PC-9 (cell line): Measurements from ENCODE around the gene FGD6. TPM values are rescaled to one million over a fixed set of nuclear protein-coding genes. Genes with fewer than 3 reads are reported as not detected.
A peak's percentile ranks its signal among the peaks of the same experiment; 100 is the strongest.

Experiments used
- BruUV-seq: library from RNA; stranded (reverse); fragments of 400-500 nt; replicated peaks from 2 replicates; lab custom pipeline; 2021; lab: Mats Ljungman, UMichigan
- CTCF ChIA-PET: fragments of 300-600 bp; sonication (Branson Sonifier 250); formaldehyde crosslinking; loops from one replicate; lab custom pipeline; 2022; ENCODE audit warnings: antibody characterized with exemption; lab: Charles Lee
- POLR2A ChIA-PET: fragments of 300-600 bp; sonication (Branson Sonifier 250); formaldehyde crosslinking; loops from one replicate; lab custom pipeline; 2022; ENCODE audit warnings: antibody characterized with exemption; ENCODE audit not compliant: unreplicated experiment; lab: Charles Lee
- DNase-seq, 2 experiments: peaks; one replicate each; pipeline versions ENCODE4 v3.0.0 to v3.0.0-alpha.2; 2015 to 2022; ENCODE audit warnings: mixed read lengths in 1 of 2
- H2AFZ ChIP-seq: fragments of 200-600 bp; sonication (generic); 2 replicates; pipeline ENCODE4 v1.8.1; 2017; ENCODE audit warnings: antibody characterized with exemption
- H3F3A ChIP-seq: fragments of 200-600 bp; sonication (generic); 2 replicates; pipeline ENCODE4 v1.8.1; 2017; ENCODE audit warnings: antibody characterized with exemption, mild to moderate bottlenecking, low read depth; ENCODE audit not compliant: insufficient read depth
- H3K27ac ChIP-seq: fragments of 200-600 bp; sonication (generic); 2 replicates; pipeline ENCODE4 v1.6.1; 2016; ENCODE audit warnings: mixed run types
- H3K27me3 ChIP-seq: fragments of 200-600 bp; sonication (generic); 2 replicates; pipeline ENCODE4 v1.6.1; 2016; ENCODE audit warnings: low read depth, mixed run types; ENCODE audit not compliant: insufficient read depth
- H3K36me3 ChIP-seq: fragments of 200-600 bp; sonication (generic); 2 replicates; pipeline ENCODE4 v1.6.1; 2016; ENCODE audit warnings: low read depth, mixed run types
- H3K4me1 ChIP-seq: fragments of 200-600 bp; sonication (generic); replicated peaks from 2 replicates; pipeline ENCODE4 v1.6.1; 2016; ENCODE audit warnings: mixed run types; ENCODE audit not compliant: insufficient read depth
- H3K4me2 ChIP-seq: fragments of 200-600 bp; sonication (generic); 2 replicates; pipeline ENCODE4 v1.6.1; 2017; ENCODE audit warnings: mixed run types
- H3K4me3 ChIP-seq: fragments of 200-600 bp; sonication (generic); 2 replicates; pipeline ENCODE4 v1.6.1; 2016; ENCODE audit warnings: mixed run types
- H3K79me2 ChIP-seq: fragments of 200-600 bp; sonication (generic); 2 replicates; pipeline ENCODE4 v1.6.1; 2017; ENCODE audit warnings: low read depth, mixed run types
- H3K9me2 ChIP-seq: fragments of 200-600 bp; sonication (generic); 2 replicates; pipeline ENCODE4 v1.8.1; 2017; ENCODE audit warnings: mild to moderate bottlenecking; ENCODE audit not compliant: insufficient read depth
- H3K9me3 ChIP-seq: fragments of 200-600 bp; sonication (generic); 2 replicates; pipeline ENCODE4 v1.8.1; 2016; ENCODE audit warnings: low read depth; ENCODE audit not compliant: insufficient read depth
- H4K20me1 ChIP-seq: fragments of 200-600 bp; sonication (generic); 2 replicates; pipeline ENCODE4 v1.8.1; 2017; ENCODE audit not compliant: insufficient read depth
- CTCF ChIP-seq: fragments of 200-600 bp; sonication (generic); conservative IDR thresholded peaks from 2 replicates; pipeline ENCODE4 v1.6.1; 2017; ENCODE audit warnings: mixed run types, antibody characterized with exemption, mild to moderate bottlenecking, moderate library complexity
- EZH2 ChIP-seq: fragments of 200-600 bp; sonication (generic); IDR thresholded peaks from 2 replicates; pipeline ENCODE4 v1.8.0; 2017; ENCODE audit warnings: antibody characterized with exemption, low read depth
- intact Hi-C: fragments of 100-400 bp; cut with micrococcal nuclease; formaldehyde crosslinking; loops from one replicate; pipeline ENCODE4 v1.10.0; 2022; ENCODE audit not compliant: unreplicated experiment
- total RNA-seq: library from RNA; stranded (reverse); gene quantifications from 2 replicates; pipeline ENCODE4 v1.2.3, GENCODE V29; 2021

Gene FGD6
- total RNA-seq, 1 experiment from 2014 or later, result 22.0 TPM

- POLR2A ChIA-PET, result interaction anchor here (0.6 to 1.0 kb wide), 3 partner anchors 12 to 101 kb away, joined by 3 to 4 read pairs (median 3); partner anchors contain the start of genes FGD6 and VEZT
- no peaks in the 10 kb centered on the region for H3K9me2 ChIP-seq
- peaks cover 79% of the 10 kb centered on the region for H3K79me2 ChIP-seq
- H3K4me2 ChIP-seq, result peak overlapping the region; percentile 83
- H4K20me1 ChIP-seq, result no peaks in the 10 kb centered on the region
- CTCF ChIA-PET, result interaction anchor here (0.5 to 0.7 kb wide), 2 partner anchors 10 to 40 kb away, joined by 6 to 7 read pairs; no protein-coding TSS in a partner anchor
- TF ChIP-seq CTCF (no peak), EZH2 (no peak)
- peaks cover 66% of the 10 kb centered on the region for H3K4me1 ChIP-seq
- intact Hi-C loops, result no loop called here
- H3K9me3 ChIP-seq, result no peaks in the 10 kb centered on the region
- peaks cover 8% of the 10 kb centered on the region; the same call in 1 of the 2 replicates for H3K36me3 ChIP-seq
- H3F3A ChIP-seq, result peaks cover 50% of the 10 kb centered on the region
- H3K4me3 ChIP-seq, result peak overlapping the region; percentile 16; the same call in 1 of the 2 replicates
- H2AFZ ChIP-seq, result no peak overlapping the region
- peak overlapping the region; percentile 98 for H3K27ac ChIP-seq
- no TSS peak for BruUV-seq
- H3K27me3 ChIP-seq, result no peaks in the 10 kb centered on the region
- DNase-seq, result peak; percentile 55 to 89
Measured at GRCh38 chr12:95205685-95206084, 11.6 kb downstream of the FGD6 start.

GRCh38 chr12:95205016-95205624, 12.1 kb downstream of the FGD6 start:
- H3K27me3 ChIP-seq, result no peaks in the 10 kb centered on the region
- no peaks in the 10 kb centered on the region for H3K9me2 ChIP-seq
- peaks cover 79% of the 10 kb centered on the region for H3K79me2 ChIP-seq
- ChIA-PET POLR2A (interaction anchor here (0.6 to 1.0 kb wide), 5 partner anchors 12 to 535 kb away, joined by 4 to 7 read pairs (median 5); partner anchors contain the start of genes FGD6, NDUFA12 and VEZT), CTCF (interaction anchor here (0.6 to 0.7 kb wide), 2 partner anchors 25 to 611 kb away, joined by 3 to 4 read pairs; no protein-coding TSS in a partner anchor)
- peaks cover 8% of the 10 kb centered on the region; the same call in 1 of the 2 replicates for H3K36me3 ChIP-seq
- DNase-seq, result no peak
- peak overlapping the region; percentile 83 for H3K4me2 ChIP-seq
- TF ChIP-seq EZH2, result no peak
- TF ChIP-seq CTCF, result no peak
- intact Hi-C loops, result no loop called here
- TSS peak; percentile 78 for BruUV-seq
- peaks cover 72% of the 10 kb centered on the region for H3K4me1 ChIP-seq
- no peaks in the 10 kb centered on the region for H3K9me3 ChIP-seq
- peaks cover 56% of the 10 kb centered on the region for H3F3A ChIP-seq
- peak overlapping the region; percentile 98 for H3K27ac ChIP-seq
- H3K4me3 ChIP-seq, result peak overlapping the region; percentile 16; the same call in 1 of the 2 replicates
- no peak overlapping the region for H2AFZ ChIP-seq
- no peaks in the 10 kb centered on the region for H4K20me1 ChIP-seq

GRCh38 chr12:95204141-95204866, 13.0 kb downstream of the FGD6 start:
- Histone ChIP-seq H3K4me3 (peak overlapping the region; percentile 48), H3K9me3 (no peaks in the 10 kb centered on the region), H3F3A (peaks cover 62% of the 10 kb centered on the region), H3K9me2 (no peaks in the 10 kb centered on the region), H2AFZ (0 out of 2 replicates have a peak overlapping the region, but pooled peaks have one; percentile 35), H3K4me2 (peak overlapping the region; percentile 83), H3K27ac (peak overlapping the region; percentile 98), H3K4me1 (peaks cover 80% of the 10 kb centered on the region), H3K79me2 (peaks cover 79% of the 10 kb centered on the region), H4K20me1 (no peaks in the 10 kb centered on the region), H3K27me3 (no peaks in the 10 kb centered on the region), H3K36me3 (peaks cover 8% of the 10 kb centered on the region; the same call in 1 of the 2 replicates)
- ChIA-PET CTCF (interaction anchor here (0.6 to 0.7 kb wide), 2 partner anchors 25 to 612 kb away, joined by 3 to 4 read pairs; no protein-coding TSS in a partner anchor), POLR2A (interaction anchor here (0.5 to 1.0 kb wide), 5 partner anchors 13 to 535 kb away, joined by 3 to 7 read pairs (median 5); partner anchors contain the start of genes FGD6, NDUFA12 and VEZT)
- peak; percentile 91 to 98 for DNase-seq
- TF ChIP-seq EZH2 (no peak), CTCF (no peak)
- BruUV-seq, result TSS peak; percentile 56
- intact Hi-C loops, result loop anchor here (1.0 to 5.0 kb wide), 2 partner anchors 13 to 87 kb away; partner anchors contain the start of genes FGD6 and VEZT
